ENCODE results near the gene TCF7.

Gene TCF7

DNA sequence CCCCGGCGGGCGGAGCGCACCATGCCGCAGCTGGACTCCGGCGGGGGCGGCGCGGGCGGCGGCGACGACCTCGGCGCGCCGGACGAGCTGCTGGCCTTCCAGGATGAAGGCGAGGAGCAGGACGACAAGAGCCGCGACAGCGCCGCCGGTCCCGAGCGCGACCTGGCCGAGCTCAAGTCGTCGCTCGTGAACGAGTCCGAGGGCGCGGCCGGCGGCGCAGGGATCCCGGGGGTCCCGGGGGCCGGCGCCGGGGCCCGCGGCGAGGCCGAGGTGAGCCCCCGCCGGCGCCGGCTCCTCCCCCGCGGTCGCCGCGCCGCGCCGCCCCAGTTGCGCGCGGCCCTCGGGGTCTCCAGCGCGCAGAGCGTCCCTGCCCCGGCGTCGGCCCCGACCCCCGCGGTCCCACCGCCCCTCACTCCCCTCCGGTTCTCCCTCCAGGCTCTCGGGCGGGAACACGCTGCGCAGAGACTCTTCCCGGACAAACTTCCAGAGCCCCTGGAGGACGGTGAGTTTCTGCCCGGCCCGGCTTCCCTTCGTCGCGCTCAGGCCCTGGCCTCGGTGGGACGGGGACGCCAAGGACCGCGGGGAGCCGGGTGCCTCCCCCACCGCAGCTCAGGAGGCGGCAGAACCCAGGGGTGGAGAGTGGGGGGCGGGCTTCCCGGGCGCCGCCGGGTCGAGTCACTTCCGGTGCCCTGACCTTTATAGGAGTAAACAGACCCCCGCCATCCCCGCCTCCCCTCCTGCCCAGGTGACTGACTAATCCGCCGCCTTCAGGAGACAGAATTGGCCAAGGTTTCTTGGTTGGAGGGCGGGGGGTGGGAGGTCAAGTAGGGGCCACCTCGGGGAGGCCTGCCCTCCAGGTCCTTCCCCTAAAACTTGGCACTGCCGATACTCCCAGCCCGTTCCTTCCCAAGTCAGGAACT lies 665 bp downstream of the TCF7 start:
- TF ChIP-seq ZFX (IDR thresholded peaks at IDR 0.05) (no peak), CTCF (conservative IDR thresholded peaks at IDR 0.05) (no peak)
- H3K27ac ChIP-seq = no peak overlapping the region

DNA sequence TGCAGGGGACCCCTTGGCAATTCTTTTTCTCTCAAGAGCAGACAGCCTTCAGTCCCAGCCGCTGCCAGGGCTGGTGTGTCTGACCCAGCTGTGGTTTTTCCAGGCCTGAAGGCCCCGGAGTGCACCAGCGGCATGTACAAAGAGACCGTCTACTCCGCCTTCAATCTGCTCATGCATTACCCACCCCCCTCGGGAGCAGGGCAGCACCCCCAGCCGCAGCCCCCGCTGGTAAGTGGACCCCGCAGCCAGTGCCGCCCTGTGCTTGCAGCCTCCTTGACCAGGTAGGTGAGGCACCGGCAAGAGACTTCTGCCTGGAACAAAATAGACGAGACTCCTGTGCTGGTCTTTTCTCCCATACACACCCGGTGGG lies 1.3 kb downstream of the TCF7 start:
- H3K27ac ChIP-seq = no peak overlapping the region
- TF ChIP-seq CTCF (conservative IDR thresholded peaks at IDR 0.05) = no peak
- no peak for TF ChIP-seq ZFX (IDR thresholded peaks at IDR 0.05)

DNA sequence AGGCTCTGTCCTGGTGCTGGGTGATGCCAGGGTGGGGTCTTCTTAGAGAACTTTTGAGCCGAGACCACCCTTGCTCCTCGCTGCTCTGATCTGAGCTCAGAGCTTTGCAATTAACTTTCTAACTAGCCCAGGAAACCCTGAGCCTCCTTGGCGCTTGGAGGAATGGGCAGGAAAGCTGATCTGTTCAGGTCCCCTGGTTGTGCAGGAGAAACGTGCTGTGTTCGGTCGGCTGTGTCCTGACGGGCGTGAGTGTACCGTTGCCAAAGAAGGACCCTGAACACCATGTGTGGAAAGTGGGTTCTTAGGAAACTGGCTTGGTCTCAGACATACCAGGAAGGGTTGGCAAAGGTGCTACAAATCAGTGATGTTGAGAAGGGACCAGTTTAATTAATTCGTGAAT lies 1.8 kb downstream of the TCF7 start:
- no peak for TF ChIP-seq CTCF (conservative IDR thresholded peaks at IDR 0.05)
- TF ChIP-seq ZFX (IDR thresholded peaks at IDR 0.05) = no peak
- H3K27ac ChIP-seq = no peak overlapping the region

GRCh38 chr5:134116789-134117761 lies 2.6 kb downstream of the TCF7 start:
- no peak overlapping the region for H3K27ac ChIP-seq
- TF ChIP-seq ZFX (IDR thresholded peaks at IDR 0.05) (no peak), CTCF (conservative IDR thresholded peaks at IDR 0.05) (no peak)

DNA sequence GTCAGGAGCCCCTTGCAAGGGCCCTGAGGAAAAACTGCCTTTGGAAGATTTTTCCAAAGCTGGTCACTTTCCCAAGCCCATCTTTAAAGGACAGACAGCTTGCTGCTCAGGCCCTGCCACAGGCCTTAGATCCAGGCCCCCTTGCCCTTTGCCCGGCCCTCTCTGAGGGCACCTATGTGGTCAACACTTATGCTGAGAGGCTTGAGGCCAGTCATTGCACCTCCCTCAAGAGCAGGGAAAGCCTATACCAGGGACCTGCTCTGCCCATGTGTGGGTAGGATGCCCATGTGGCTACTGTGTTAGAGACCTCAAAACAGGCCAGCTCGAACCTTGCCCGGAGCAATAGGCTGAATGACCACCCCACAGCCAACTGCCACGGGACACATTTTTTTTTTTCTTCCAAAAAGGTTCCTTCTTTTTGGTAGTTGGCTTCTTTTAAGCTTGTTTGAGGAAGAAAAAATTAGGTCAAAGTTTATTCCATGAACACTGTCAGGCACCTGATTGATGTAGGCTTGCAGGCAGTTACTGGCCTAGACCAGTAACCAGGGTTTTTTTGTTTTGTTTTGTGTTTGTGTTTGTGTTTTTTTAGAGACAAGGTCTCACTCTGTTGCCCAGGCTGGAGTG lies 3.8 kb downstream of the TCF7 start:
- TF ChIP-seq ZFX (IDR thresholded peaks at IDR 0.05) = no peak
- TF ChIP-seq CTCF (conservative IDR thresholded peaks at IDR 0.05) = no peak
- no peak overlapping the region for H3K27ac ChIP-seq

- TF ChIP-seq CTCF (conservative IDR thresholded peaks at IDR 0.05) (no peak), ZFX (IDR thresholded peaks at IDR 0.05) (no peak)
- no peak overlapping the region for H3K27ac ChIP-seq
These were observed 5.2 kb downstream of the TCF7 start for GRCh38 chr5:134119720-134120119.

Data from C4-2B (cell line).